Urinary bladder (tissue), 4 donors: ENCODE measurements around the gene WNT7B. TPM values are rescaled to one million over a fixed set of nuclear protein-coding genes. Genes with fewer than 3 reads are reported as not detected.
A peak's percentile ranks its signal among the peaks of the same experiment; 100 is the strongest.

ENCODE experiments used
- DNase-seq: peaks from one replicate; pipeline ENCODE4 v3.0.0-alpha.2; 2015; ENCODE audit errors: extremely low spot score
- H3K27ac ChIP-seq: one replicate; pipeline ENCODE4 v1.5.1; 2013; ENCODE audit warnings: low read depth, mild to moderate bottlenecking, moderate library complexity
- H3K36me3 ChIP-seq: one replicate; pipeline ENCODE4 v1.6.1; 2013; ENCODE audit warnings: mild to moderate bottlenecking, moderate library complexity; ENCODE audit not compliant: insufficient read depth
- H3K4me1 ChIP-seq: one replicate; pipeline ENCODE4 v1.6.1; 2013; ENCODE audit warnings: mild to moderate bottlenecking, moderate library complexity; ENCODE audit not compliant: insufficient read depth
- H3K4me3 ChIP-seq: one replicate; pipeline ENCODE4 v1.5.1; 2013; ENCODE audit warnings: low read depth, low read length
- WGBS: extraction: QIAGEN DNeasy Blood & Tissue Kit; methylation state at CpG from one replicate; pipeline ENCODE4 v1.1.7; 2013; 5-methylcytosine and 5-hydroxymethylcytosine counted together
- polyA plus RNA-seq: library from polyadenylated mRNA; stranded (reverse); fragments of 200-250 nt; gene quantifications from one replicate; pipeline ENCODE4 v1.2.3, GENCODE V29; 2013
- total RNA-seq: library from RNA; depleted of rRNA; stranded (reverse); fragments of >200 nt; gene quantifications from one replicate; pipeline ENCODE4 v1.2.3, GENCODE V29; 2014
- donor health status: healthy with polysubstance abuse.
- donor health status: healthy.

WNT7B gene
- total and polyA plus RNA-seq, 2 donors, result 3.1 to 4.1 TPM

DNA sequence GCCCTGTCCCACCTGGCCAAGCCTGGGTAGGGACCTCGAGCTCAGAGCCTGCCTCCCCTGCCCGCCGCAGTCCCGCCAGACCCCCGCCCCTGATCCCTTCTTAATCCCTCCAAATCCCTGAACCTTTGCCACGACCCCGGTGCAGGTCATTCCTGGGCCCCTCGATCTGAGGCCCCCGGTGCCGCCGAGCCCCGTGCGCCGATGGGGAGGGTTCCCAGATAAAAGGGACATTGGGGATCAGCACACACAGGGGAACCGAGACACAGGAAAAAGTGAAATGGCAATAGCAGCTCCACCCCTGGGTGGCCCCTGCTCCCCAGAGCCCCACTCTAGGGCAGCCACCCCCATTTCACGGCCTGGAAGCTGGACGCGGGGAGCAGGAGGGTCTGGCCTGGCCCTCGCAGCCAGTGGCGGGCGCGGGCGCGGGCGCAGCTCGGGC, 1.3 kb upstream of the WNT7B start:
- DNase-seq, result no peak
- no peak overlapping the region for H3K4me3 ChIP-seq
- WGBS, result 2% methylated on average over 26 of the region's 26 CpGs
- no peaks in the 10 kb centered on the region for H3K36me3 ChIP-seq
- H3K4me1 ChIP-seq, result no peaks in the 10 kb centered on the region
- H3K27ac ChIP-seq, result no peak overlapping the region

DNA sequence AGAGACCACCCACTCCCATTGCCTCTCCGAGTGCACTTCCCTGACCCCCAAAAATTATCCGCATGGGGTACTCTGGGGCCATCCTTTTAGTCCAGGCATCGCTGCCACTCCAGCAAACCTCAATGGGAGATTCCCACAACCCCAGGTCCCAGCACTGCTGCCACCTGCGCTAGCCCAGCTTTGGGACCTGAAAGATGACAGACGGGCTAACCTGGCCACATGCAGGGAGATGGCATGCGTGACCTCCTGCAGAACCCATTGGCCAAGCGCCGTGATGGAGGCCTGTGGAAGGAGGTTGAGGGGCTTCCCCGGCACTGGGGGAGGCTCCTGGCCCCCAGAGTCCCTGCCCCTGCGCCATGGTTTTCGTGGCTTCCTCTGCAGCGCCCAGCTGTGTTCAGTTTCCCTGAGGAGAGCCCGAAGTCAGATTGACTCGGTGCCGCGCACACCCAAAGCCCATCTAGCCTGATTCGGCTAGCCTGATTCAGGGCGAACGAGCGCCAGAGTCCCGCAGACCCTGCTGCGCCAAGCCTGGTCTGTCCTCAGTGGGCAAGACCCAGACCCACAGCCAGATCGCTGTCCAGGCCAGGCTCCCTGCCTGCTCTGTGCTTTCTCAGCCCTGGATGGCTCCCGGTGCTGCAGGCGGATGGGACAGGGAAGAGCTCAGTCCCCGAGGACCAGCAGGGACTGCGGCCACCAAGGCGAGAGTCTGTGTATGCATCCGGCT, 751 bp upstream of the WNT7B start:
- Histone ChIP-seq H3K27ac (no peak overlapping the region), H3K36me3 (no peaks in the 10 kb centered on the region), H3K4me1 (no peaks in the 10 kb centered on the region), H3K4me3 (no peak overlapping the region)
- WGBS, result 3% methylated on average over 29 of the region's 29 CpGs
- no peak for DNase-seq

DNA sequence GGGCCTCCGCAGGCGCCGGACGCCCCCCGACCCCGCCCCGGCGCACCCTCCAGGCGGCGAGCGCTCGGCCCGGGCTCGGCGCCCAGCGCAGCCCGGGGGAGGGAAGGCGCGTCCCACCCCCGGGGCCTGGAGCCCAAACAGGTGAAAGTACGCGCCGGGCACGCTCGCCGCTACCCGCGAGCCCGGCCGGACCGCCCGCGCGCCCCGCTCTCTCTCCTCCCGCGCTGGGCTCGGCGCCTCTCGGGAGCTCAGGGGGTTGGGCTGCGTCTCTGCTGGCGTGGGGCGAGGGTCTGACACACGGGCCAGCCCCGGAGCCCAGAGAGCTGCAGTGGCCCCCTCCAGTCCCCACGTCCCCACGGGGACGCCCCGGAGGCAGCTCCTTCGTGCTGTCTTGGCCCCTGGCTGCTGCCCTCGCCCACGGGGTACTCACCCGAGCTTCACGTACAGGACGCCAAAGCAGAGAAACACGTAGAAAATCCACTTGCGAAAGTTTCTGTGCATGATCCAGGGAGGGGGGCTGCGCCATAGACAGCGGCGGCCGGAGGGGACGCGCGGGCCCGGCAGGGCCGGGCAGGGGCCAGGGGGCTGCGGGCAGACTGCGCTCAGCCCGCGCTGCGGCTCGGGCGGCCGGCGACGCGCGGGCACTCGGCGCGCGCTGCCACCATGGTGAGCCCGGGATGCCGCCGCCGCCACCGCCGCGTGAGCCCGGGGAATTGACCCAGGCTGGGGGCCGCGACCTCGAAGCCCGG, 534 bp downstream of the WNT7B start:
- Histone ChIP-seq H3K36me3 (no peaks in the 10 kb centered on the region), H3K4me3 (peak overlapping the region; percentile 38), H3K27ac (peak overlapping the region; percentile 33), H3K4me1 (no peaks in the 10 kb centered on the region)
- 1% methylated on average over 94 of the region's 94 CpGs for WGBS
- no peak for DNase-seq

DNA sequence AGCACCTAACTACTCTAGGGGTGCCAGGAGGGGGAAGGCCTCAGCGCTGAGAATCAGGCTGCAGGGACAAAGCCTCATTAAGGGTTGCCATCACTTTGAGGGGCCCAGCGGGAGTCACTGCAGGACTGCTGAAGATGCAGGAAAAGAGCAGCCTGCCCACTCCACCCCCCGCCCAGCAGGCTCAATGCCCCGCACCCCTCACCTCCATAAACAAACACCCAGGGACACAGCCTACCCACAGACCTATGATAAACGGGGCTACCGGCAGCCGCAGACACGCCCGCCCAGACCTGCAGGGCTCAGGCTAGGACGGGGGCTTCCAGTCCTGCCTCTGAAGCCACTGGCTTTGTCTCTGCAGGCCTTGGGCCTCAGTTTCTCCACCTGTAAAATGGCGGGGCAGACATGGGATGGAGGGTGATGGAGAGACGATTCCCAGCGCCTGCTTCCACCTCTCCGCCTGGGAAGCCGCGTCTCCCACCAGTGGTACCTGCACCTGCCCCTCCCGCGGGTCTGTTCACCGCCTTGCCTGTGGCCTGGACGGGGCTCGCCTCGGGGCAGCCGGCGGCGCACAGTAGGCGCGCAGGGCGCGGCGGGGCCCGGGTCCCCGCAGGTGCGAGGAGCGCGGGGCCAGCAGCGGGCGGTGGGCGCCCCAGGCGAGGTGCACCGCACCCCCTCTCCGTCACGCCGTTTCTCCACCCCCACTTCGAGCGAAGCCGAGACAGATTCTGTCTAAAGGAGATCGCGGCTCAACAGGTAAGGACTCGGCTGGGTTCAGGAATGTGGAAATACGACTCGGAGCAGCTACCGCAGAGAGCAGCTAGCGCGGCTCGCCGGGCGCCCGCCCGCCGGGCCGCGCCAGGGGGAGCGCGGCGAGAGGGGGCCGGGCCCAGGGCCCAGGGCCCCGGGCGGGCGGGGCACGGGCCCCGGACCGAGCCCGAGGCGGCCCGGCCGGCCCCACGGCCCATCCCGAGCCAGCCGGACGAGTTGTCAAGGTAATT, 1.5 kb downstream of the WNT7B start:
- peak; percentile 55 for DNase-seq
- no peaks in the 10 kb centered on the region for H3K4me1 ChIP-seq
- peak overlapping the region; percentile 38 for H3K4me3 ChIP-seq
- H3K27ac ChIP-seq, result peak overlapping the region; percentile 62
- WGBS, result 2% methylated on average over 80 of the region's 80 CpGs
- H3K36me3 ChIP-seq, result no peaks in the 10 kb centered on the region

DNA sequence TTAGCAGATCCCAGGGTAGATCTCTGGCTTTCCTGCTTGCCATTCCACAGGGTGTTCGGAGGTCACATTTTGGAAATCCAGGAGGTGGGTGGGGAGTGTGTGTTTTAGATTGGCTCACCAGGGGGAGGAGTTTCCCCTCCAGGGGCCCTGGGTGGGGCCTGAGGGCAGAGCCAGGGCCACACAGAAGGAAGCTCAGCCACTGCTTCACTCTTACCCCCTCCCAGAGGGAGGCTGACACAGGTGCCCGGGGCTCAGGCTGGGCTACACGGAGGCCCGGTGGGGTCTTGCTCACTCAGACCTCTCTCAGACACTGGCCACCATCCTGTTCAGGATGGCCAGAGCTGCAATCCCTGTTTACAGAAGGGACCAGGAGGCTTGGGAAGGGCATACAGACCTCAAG, 2.5 kb downstream of the WNT7B start:
- H3K36me3 ChIP-seq, result no peaks in the 10 kb centered on the region
- H3K4me3 ChIP-seq, result no peak overlapping the region
- H3K4me1 ChIP-seq, result no peaks in the 10 kb centered on the region
- H3K27ac ChIP-seq, result peak overlapping the region; percentile 33
- no peak for DNase-seq
- WGBS, result 20% methylated on average over 4 of the region's 4 CpGs

DNA sequence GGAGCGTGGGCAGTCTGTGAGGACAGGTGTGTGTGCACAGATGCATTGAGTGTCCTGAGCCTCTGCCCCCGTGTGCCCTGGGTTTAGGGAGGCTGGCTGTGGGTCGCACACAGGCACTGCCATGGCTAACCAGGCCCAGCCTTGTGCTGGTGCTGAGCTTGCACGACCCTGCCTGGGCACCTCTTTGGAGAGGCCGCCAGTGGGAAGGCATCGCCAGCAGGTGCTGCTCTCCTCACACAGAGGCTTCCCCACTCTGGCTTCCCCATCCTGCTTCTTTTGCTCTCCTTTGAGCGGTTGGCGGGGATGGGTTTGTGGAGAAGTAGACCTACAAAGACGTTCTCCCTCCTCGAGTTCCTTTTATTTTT, 4.1 kb downstream of the WNT7B start:
- no peaks in the 10 kb centered on the region for H3K4me1 ChIP-seq
- no peaks in the 10 kb centered on the region for H3K36me3 ChIP-seq
- 70% methylated on average over 10 of the region's 10 CpGs for WGBS

DNA sequence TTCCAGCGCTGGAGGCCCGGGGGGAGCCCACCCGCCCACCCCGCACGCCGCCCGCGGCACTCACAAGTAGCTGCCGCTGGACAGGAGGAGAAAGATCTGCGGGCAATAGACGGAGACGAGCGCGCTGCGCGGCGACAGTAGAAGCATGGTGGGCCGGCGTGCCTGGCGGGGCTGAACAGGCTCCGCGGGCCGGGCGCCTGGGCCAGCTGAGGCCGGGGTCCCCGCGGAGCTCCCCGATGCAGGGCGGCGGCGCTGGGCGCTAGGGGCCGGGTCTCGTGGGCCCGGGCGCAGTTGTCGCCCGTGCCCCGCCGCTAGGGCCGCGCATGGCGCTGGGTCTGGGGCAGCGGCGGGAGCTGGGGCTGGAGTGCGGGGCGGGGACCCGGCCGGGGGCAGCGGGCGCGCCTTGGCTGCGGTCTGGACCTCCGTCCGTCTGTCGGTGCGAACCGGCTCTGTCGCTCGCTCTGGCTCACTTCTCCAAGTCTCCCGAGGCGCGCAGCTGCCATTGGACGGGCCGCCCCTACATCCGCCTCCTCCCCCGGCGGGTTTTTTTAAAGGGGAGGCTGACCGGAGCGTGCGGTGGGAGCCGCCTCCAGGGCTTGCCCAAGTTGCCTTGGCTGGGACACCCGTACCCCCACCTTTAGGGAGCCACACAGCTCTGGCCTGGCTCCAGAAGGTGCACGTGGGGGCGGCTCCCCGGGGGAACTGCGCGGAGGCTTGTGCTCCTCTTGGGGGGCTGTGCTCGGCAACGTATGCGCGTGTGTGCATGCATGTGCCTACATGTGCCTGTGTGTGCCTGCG, 4.7 kb downstream of the WNT7B start:
- Histone ChIP-seq H3K27ac (no peak overlapping the region), H3K36me3 (no peaks in the 10 kb centered on the region), H3K4me3 (no peak overlapping the region), H3K4me1 (no peaks in the 10 kb centered on the region)
- no peak for DNase-seq
- 15% methylated on average over 83 of the region's 83 CpGs for WGBS

More for the DNA sequence above, 4.1 kb downstream of the WNT7B start:
- Histone ChIP-seq H3K4me3 (no peak overlapping the region), H3K27ac (no peak overlapping the region)
- no peak for DNase-seq

DNA sequence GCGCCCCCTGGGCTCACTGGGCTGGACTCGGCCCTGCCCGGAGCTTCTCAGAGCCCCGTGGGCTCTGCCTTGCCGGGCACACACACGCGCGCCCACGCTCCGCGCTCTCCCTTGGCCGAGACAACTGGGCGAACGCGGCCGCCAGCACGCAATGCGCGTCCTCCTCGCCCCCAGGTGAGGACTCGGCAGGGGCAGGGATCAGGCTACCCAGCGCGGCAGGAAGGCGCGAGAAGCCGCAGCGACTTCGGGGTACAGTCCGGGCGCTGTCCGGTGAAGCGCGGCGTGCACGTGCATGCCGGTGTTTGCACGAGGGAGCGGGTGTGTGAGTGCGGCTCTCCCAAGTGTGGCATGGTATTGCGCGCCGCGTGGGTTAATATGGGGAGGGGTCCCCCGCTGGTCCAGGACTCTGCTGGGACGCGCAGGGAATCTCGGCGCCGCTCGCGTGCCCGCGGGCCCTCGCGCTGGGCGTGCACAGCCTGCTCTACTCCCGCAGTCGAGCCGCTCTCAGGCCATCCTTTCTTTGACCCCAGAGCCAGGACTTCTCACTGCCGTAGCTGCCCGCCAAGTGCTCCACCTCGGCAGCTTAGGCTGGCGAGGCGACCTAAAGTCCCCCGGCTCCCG, 5.4 kb downstream of the WNT7B start:
- Histone ChIP-seq H3K4me3 (peak overlapping the region; percentile 1), H3K4me1 (no peaks in the 10 kb centered on the region), H3K36me3 (no peaks in the 10 kb centered on the region), H3K27ac (no peak overlapping the region)
- DNase-seq, result no peak
- 9% methylated on average over 66 of the region's 66 CpGs for WGBS

DNA sequence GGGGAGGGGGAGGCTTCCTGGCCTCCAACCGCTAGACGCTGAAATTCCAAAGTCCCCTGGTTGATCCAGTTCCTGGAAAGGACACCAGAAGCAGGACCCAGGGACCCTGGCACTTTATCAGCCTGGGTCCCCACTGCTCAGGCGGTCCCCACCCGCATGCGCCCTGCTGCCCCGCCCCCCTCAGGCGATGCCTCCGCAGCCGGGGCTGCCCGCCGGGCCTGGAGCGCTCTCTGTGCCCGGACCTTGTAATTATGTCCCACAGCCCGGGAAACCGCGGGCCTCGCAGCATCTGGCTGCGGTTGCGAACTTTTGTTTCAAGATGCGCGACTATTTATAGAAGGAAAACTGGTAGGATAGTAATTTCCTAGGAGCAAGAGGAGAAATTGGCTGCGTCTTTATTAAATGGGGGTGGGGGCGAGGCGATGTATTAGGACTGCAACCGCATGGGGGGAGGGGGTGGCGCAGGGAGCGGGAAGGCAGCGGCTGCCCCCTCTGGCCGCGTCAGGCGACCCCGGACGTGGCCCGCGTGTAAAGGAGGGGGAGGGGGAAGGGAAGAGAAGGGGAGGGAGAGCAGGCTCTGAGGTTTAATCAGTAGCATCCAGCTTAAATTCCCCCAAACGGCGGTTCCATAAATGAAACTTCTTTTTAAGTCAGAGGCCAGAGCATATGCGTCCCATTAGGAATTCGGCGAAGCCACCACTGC, 6.1 kb downstream of the WNT7B start:
- Histone ChIP-seq H3K4me1 (no peaks in the 10 kb centered on the region), H3K36me3 (no peaks in the 10 kb centered on the region), H3K4me3 (no peak overlapping the region), H3K27ac (no peak overlapping the region)
- 4% methylated on average over 40 of the region's 40 CpGs for WGBS
- DNase-seq, result no peak

DNA sequence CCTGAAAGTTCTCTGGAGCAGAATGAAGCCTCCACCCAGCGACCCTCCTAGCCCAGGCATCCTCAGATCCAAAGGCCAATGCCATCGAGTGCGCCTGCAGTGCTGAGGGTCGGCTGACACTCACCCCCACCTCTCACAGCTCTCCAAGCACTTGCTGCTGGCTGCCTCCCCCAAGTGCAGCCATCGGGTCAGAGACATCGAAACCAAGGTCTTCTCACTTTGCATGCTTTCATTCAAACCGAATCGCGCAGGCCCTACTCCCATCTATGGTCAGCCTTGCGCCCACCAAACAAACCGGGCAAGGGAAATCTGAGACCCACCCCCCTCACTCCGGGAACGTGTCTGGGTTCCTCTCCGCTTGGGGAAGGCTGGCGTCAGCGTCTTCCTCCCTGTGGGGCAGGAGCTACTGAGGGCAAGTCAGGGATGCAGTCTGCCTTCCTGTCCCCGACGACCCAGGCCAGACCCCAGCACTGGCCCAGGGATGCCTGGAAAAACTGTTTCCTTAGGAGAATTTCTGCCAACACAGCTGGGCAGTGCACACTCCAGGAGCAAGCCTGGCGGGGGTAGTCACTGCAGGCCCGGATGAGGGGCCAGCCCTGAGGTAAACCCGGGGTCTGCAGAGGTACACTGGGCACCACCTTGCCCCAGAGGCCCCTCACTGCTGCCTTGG, 7.0 kb downstream of the WNT7B start:
- H3K36me3 ChIP-seq, result no peaks in the 10 kb centered on the region
- DNase-seq, result no peak
- H3K4me1 ChIP-seq, result no peaks in the 10 kb centered on the region
- 51% methylated on average over 21 of the region's 21 CpGs for WGBS
- H3K27ac ChIP-seq, result no peak overlapping the region
- H3K4me3 ChIP-seq, result no peak overlapping the region

DNA sequence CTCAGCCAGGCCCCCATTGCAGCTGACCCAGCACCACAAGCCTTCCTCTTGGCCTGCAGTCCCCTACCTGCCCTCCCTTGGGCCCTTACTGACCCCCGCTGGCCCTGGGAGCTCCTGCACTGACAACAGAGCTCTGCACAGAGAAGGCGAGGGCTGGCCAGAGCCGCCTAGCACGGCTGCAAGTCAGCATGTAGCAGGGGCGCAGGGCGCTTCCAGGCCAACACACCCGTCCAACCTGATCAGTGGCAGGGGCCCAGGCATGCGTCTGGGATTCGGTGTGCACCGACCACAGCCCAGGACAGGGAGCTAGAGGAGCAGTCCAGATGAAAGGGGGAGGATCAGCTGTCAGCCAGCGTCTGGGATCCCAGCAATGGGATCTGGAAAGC, 7.6 kb downstream of the WNT7B start:
- Histone ChIP-seq H3K36me3 (no peaks in the 10 kb centered on the region), H3K4me1 (no peaks in the 10 kb centered on the region), H3K4me3 (no peak overlapping the region), H3K27ac (no peak overlapping the region)
- no peak for DNase-seq
- 63% methylated on average over 11 of the region's 11 CpGs for WGBS
